OCI-M2 (cell line): ENCODE results near the gene ASB8.
"Not testable (repeated sequence)": the region's sequence is repeated elsewhere in the genome, so short reads cannot be mapped to it uniquely, and the experiment has no call there.

Experiments
- DNase-seq: peaks from one replicate; lab custom pipeline; 2025; ENCODE audit not compliant: unreplicated experiment; lab: John Stamatoyannopoulos, UW

Gene ASB8

DNA sequence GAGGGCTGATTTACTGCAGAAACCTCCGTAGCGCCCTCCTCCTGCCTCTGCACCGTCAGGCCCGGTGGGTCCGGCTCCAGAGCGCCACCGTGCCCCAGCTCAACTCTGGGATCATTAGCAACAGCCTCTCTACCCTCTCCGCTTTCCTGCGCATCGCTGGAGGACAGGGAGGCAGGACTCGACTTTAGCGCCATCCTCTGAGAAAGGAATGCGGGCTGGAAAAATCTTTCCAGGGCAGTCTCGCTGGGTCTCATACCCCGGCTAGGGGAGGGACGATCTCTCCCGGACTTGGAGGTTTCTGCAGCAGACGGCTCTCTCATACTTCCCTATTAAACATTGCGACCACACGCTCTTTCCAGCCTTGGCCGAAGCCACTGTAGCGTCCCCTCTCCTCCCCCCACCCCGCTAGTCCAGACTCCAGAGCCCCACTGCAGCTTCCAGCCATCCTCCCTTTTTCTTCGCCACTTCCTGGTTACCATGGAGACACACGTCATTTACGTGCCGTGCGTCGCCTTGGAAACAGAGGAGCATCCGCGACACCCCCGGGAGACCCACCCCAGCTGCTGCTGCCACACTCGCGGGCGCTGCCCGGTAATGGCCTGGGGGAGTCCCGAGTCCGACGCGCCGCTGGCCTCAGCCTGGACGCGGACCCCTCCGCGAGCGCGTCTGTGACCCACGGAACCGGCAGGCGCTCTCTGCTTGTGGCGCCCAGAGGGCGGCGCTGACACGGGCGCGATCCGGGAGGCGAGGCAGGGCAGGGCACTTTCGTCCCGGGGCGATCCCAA lies 26.0 kb upstream of the ASB8 start, which contains the start of gene CCDC184:
Gene CCDC184 (plus strand): TSS at position 554 of the 785 bp plus-strand sequence. CDS start 479 bp downstream, outside the sequence.
- no peak for DNase-seq

DNA sequence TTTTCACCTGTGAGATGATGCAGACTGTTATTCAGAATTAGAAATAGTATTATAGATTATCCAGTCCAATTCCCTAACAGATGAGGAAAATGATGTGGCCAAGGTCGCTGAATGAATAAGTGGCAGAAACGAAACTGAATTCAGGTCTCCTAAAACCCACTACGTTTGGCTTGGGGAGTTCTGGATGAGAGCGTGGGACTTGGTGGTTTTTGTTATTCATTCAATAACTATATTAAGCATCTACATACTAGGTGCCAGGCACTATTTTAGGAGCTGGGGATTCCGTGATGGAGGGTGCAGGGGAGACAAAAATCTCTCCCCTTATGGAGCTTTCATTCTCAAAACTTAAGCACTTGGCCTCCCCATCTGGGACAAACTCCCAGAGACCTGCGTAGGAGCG lies 25.3 kb upstream of the ASB8 start:
- DNase-seq = no peak

DNA sequence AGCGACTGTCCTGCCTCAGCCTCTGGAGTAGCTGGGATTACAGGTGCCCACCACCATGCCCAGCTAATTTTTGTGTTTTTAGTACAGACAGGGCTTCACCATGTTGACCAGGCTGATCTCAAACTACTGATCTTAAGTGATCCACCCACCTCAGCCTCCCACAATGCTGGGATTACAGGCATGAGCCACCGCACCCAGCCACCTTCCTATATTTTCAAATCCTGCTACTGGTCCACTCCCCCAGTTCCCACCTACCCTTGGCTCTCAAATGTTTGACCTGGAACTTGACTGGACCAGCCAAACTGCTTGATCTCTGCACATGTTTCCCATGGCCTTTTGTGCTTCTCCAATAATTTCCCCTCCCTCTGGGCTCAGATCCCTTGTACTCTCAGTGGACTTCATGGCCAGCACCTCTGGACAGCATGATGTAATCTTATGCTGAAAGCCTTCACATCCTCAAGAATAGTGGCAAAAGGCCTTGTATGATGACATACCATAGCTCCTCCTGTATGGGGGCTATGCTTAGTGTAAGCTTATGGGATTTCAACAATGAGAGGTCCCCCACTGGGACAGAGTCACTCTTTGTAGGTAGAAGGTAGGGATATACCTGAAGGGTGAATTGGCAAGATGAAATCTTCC lies 23.7 kb upstream of the ASB8 start:
- no peak for DNase-seq

DNA sequence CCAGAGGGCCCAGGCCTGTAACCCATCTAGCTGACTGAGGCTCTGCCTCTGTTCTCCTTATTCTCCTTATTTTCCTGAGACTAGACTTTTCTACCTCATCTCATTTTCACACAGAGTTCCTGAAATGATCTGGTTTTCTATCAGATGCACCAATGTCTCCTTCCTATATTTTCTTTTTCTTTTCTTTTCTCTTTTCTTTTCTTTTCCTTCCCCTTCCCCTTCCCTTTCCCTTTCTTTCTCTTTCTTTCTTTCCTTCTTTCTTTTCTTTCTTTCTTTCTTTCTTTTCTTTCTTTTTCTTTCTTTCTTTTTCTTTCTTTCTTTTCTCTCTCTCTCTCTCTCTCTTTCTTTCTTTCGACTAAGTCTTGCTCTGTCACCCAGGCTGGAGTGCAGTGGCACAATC lies 23.1 kb upstream of the ASB8 start:
- DNase-seq = no peak

DNA sequence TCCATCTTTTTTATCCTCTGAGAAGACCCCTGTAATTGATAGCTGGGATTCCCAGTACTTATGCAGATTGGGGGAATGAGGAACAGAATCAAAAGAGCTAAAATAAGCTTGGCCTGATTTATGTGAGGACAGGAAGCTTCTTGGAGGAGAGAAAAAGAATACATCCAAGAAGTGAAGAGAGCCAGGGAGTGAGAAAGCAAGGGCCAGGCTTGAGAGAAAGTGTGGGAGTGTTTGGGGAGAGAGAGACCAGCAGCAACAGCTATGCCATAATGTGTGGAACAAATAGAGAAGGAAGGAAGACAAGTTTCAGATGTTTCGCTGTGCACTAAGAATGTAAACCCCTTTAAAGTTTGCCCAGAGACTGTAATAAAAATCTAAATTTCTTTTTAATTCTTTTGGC lies 22.2 kb upstream of the ASB8 start:
- DNase-seq = no peak

DNA sequence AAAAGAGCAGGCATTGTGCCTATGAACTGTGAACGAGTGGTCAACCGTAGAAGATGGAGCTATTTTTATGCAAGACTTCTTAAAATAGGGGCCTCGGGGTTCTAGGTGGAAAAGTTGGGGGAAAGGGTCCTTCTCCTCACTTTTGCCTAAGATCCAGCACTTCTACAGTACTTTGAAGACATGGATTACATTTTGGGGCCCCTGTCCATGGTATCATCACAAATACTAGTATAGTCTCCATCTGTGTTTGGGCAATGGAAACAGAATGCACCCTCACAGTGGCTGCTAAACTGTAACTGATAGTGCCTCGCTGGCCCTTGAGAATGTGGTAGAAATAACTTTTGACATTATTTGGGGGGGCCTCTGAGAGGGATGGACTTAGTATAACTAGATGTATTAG lies 20.7 kb upstream of the ASB8 start:
- DNase-seq = no peak

DNA sequence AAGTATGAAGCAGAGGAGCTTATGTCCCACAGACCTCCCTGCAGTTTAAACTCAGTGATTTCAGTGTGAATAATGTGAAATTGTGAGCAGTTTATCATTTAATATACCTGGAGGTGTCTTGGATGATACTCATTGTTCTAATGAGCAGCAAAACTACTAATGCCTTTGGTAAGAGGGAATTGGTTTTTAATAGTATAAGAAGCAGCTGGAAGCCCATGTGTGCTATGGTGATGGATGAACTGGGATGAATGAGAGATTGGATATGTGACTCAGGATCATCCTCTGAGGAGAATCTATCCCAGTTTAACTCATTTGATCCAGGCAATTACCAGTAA lies 19.1 kb upstream of the ASB8 start:
- no peak for DNase-seq

DNA sequence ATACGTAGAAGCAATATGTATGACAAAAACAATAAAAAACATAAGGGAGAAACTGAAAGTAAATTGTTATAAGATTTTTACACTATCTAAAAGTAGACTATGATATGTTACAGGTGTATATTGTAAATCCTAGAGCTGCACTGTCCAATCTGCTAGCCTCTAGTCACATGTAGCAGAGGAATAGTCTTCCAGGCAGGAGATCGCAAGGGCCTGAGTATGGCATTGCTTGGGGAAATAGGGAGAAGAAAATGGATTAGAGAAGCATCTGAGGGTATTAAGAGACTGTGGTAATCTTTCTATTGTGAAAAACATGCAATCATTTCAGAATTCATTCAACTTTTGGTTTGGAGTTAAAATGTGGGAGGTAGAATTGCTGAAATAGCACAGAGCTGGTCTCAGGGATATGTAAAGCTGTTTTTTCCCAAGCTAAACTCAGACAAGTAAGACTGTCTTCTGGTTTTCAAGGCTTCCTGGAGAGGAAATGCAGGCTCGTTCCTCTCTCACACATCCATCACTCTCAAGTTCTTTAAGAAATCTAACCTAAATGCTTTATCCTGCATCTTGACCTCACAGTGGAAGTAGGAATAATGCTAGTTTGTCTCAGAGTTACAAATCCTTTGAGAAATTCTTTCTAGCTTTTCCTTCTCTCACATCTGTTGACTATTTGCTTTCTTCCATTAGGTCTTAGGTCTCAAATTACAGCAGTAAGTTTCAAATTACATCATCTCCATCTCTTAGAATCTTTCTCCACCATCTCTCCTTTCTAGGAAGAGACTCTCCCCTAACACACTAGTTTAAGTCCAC lies 18.5 kb upstream of the ASB8 start:
- DNase-seq = no peak

DNA sequence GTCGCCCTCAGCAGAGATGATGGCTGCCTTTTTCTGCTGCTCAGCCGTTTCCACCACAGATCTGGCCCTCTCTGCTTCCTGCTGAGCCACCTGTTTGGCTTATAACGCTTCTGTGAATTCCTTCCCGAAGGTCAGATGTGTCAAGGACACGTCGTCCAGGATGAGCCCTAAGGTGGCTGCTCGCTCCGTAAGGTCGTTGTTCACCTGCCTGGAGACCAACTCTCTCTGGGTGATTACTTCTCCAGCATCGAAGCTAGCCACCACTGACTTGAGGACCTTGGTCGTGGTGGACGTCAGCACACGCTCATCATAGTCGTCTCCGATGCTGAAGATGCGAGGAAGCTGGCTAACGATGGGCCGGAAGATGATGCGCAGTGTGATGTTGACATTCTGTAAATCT lies 11.7 kb upstream of the ASB8 start:
- DNase-seq = no peak

DNA sequence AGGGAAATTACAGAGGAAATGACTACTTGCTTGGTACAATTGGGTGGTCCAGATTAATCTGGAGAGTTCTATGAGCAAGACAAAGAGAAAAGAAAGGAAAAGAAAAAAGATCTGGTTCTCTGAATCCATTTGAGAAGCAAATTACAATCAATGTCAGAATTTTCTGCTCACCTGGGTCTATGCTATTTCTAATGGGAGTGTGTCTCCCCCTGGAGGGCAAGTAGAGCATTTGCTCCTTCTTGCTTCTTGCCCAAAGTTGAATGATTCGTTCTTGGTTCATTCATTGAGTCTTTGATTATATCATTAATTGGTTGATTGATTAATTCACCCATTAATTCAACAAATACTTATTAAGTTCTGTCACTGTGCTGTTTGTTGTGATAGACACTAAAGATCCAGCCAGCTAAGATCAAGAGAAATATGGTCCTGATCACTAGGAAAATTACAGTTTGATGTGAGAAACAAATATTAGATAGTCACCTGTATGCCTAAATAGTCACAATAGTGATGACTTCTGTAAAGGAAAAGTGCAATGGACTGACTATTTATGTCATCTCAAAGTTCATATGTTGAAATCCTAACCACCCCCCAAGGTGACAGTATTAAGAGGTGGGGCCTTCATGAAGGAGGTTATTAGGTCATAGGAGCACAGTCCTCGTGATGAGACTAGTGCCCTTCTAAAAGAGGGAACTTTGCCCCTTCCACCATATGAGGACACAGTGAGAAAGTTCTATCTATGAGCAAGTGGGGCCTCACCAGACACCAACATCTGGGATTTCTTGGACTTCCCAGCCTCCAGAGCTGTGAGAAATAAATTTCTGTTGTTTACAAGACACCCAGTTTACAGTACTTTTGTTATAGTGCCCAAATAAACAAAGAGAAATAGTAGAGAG lies 8.0 kb upstream of the ASB8 start:
- no peak for DNase-seq

DNA sequence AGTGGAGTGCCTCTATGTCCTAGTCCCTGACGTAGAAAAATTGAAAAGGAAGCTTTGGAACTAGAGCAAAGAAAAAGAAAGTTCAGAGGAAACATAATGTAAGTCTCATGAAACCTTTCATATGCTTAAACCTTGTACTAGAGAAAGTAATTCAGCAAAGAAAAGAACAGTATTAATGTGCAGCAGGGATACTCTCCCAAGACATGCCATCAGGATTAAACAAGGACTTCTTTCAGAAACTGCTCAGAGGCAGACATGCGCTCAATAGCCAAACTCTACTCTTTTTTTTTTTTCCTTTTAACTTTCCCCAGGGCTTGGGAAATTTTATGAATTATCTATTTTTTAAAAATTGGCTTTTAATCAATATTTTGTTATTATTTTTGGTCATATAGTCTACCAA lies 7.1 kb upstream of the ASB8 start:
- DNase-seq = no peak

DNA sequence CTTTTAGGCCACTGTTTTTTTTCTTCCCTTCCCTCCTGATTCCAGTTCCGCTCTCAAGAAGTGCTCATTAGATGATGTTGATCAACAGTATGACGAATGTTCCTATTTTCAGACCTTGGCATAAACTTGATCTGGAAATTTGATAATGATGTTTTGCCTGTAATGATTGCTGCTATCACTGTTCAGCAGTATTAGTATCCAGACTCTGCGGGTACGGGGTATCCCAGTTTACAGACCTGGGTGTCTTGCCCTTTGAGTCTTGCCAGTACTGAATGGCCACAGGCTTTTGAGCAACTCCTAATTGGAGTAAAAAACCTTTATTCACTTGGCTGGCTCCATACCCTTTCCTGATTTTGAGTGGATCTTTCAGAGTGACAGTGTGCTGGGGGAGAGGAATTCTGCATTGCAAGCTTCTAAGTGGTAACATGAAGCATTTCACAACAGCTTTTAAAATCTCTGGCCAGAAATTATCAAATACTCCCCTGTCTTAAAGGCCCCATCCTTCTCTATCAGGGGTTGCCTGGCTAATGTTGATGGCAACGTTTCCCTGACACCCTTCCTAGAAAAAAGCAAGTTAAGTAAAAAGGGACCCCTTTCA lies 5.9 kb upstream of the ASB8 start:
- no peak for DNase-seq

DNA sequence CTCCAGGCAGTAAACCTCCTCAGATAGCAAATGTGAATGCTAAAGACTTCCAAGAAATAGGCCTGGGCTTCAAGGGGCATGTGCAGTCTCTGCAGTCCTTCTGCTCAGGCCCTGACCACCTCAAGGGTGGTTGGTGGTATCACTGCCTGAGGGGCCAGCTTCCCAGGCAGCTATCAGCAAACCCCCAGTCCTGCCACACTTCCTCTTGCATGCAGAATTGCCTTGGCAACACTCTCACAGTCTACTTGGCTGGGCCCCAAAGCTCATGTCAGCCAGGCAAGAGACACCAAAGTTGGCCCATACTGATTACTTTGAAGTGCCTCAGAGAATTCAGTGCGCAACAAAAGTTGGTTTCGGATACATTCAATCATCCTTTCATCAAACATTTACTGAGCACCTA lies 3.5 kb upstream of the ASB8 start:
- peak; percentile 13 for DNase-seq

DNA sequence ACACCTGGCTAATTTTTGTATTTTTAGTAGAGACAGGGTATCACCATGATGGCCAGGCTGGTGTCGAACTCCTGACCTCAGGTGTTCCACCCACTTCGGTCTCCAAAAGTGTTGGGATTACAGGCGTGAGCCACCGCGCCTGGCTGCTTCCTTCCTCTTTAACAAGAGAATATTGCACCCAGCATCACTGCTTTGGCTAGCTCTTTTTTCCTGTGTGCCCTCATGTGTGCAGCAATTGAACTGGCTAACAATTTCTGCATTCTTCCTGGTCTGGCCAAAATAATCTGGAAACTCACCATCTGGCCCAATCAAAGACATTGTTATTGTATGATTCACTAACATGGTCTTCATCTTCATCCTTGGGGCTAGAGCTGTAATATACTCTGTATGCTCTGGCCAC lies 2.7 kb upstream of the ASB8 start:
- no peak for DNase-seq

DNA sequence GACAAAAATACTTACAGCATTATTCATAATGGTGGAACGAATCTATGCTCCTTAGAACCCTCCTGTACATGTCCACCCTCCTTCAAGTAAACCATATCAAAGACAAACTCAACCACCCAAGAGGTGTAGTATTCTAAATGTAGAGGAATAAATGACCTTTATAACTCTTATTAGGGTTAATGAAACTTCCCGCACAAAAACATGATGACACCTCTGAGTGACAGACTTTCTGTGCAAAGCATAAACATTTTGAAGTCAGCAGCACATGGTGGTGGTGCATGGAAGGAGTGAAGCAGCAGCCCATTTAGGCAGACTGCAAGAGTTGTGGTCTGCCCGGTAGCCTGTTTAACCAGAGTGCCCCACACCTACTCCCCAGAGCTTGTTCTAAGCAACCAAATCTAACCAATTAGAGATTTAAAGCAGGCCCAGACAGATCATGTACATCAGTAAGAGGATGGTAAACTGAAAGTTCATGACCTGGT lies 615 bp upstream of the ASB8 start:
- DNase-seq = no peak

DNA sequence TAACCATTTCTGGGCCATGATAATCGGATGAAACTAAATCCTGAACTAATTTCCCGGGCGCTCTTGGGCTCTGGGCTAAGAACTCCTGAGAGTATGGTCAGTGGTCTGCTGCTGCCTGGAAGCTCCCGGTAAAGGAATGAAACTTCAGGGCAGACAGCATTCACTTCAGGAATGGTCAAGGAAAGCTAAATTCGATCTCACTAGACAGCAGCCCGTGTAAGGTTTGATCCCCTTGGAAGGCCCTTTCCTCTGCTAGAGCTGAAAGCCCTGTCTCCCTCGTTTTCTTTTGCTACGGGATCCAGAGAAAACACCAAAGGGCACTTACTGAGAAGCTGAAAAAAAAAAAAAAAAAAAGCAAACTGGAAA lies 680 bp downstream of the ASB8 start:
- no peak for DNase-seq

DNA sequence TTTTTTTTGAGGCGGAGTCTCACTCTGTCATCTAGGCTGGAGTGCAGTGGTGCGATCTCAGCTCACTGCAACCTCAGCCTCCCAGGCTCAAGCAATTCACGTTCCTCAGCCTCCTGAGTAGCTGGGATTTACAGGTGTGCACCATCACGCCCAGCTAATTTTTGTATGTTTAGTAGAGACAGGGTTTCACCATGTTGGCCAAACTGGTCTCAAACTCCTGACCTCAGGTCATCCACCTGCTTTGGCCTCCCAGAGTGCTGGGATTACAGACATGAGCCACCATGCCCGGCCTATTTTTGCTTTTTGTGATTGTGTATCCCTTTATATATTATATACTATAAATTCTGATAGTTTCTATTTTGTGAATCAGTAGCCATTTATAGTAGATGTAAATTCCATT lies 1.5 kb downstream of the ASB8 start:
- not testable (repeated sequence) for DNase-seq

DNA sequence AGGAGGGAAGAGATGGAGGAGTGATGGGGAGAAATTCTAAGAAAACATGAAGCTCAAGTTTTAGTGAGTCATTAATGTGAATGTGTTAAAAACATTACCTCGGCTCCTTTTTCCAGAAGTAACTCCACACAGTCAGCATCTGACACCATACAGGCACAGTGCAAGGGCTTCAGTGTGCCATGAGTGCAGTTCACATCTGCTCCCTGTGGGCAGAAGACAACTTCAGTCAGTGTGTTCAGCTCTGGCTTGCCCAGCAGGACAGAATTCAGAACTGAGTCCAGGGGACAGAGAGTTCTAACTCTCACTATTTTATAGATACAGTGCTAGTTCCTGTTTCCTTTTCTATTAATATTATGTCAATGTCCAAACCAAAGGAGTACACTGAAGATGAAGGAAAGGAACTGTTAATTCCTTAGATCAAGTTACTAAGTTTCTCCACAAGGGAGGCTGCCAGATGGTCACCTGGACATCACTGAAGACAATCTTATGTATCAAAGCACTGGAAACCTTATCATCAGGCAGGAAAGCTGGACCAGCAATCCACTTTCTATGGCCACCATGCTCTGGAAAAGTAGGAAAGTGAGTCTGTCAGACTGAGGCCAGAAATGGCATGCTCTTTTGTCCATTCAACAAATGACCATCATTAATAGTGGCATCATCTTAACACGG lies 6.1 kb downstream of the ASB8 start:
- DNase-seq = no peak

DNA sequence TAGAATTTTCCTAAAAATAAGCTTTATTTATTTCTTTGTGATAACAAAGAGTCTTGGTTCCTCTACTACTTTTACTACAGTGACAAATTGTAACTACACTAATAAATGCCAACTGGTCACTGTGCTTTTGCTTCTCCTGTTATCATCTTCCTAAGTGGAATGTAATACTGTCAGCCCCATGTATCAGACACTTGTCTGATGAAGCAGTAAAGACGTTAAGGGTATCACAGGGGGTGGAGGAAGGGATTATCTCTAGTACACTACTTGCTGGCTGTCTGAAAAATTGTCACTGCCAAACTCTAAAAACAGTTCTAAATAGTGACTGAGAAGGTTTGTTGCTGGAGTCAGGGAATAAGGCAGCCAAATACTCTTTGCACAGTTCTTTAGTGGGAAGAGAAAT lies 11.3 kb downstream of the ASB8 start:
- no peak for DNase-seq

DNA sequence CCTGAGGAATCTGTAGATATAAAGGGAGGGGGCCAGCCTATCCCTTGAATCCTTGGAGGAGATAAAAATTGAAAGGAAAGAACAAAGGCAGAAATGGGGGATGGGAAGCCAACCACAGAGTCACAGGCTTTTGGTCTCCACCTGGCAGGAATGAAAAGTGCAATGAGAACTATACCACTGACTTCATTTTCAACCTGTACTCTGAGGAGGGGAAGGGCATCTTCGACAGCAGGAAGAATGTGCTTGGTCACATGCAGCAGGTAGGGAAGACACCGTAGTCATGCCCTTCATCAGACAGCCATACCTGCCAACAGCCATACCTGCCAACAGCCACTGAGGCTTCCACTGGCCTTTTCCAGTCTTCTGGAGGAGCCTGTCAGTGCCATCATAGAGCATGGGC lies 13.4 kb downstream of the ASB8 start:
- DNase-seq = no peak
